Muscle of back (tissue), 11 donors: Measurements from ENCODE around the gene LYL1. TPM values are rescaled to one million over a fixed set of nuclear protein-coding genes. Genes with fewer than 3 reads are reported as not detected.

Experiments
- DNase-seq, 3 donors: peaks; one replicate each; pipeline versions ENCODE4 v3.0.0 to v3.0.0-alpha.2; 2013
- polyA plus RNA-seq, 10 donors: library from polyadenylated mRNA; unstranded; fragments of 120-200 nt; gene quantifications; one replicate each; pipeline ENCODE4 v1.2.1, GENCODE V29; 2013; ENCODE audit not compliant: insufficient read length in 10 of 10

The LYL1 gene
- polyA plus RNA-seq, 10 donors = 2.4 to 7.4 (median 4.1) TPM

GRCh38 chr19:13076320-13076719 lies 26.3 kb downstream of the LYL1 start:
- DNase-seq = no peak

DNA sequence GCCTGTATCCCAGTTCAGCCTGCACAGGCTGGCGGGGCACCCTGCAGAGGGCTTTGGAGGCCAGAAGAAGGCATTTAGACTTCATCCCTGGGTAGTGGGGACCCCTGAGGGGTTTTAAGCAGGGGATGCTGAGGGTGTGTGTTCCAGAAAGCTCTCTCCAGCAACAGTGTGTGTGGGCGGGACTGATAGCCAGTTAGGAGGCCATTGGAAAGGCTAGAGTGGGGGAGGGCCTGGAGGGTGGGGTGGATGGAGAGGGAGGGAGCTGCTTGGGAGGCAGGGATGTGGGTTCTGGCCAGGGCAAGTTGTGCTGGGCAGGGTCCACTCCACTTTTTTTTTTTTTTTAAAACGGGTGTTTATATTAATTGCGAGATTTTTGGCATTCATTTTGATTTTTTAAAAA lies 28.3 kb downstream of the LYL1 start:
- DNase-seq = no peak

DNA sequence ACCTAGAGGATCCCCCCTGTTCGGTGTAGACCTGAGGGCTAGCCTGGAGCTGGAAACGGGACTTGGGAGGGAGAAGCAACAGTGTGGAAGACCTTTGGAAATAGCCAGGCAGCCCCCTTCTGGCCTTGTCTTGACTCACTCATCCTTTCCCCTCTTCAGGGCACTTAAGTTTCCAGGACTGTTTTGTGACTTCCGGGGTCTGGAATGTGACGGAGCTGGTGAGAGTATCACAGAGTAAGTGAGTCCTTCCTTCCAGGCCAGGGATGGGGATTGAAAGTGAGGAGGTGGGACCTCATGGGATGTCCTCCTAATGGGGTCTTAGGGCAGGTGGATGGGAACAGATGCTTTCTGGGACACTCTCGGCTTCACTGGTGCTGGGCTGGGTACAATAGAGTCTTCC lies 29.4 kb downstream of the LYL1 start:
- DNase-seq = no peak

DNA sequence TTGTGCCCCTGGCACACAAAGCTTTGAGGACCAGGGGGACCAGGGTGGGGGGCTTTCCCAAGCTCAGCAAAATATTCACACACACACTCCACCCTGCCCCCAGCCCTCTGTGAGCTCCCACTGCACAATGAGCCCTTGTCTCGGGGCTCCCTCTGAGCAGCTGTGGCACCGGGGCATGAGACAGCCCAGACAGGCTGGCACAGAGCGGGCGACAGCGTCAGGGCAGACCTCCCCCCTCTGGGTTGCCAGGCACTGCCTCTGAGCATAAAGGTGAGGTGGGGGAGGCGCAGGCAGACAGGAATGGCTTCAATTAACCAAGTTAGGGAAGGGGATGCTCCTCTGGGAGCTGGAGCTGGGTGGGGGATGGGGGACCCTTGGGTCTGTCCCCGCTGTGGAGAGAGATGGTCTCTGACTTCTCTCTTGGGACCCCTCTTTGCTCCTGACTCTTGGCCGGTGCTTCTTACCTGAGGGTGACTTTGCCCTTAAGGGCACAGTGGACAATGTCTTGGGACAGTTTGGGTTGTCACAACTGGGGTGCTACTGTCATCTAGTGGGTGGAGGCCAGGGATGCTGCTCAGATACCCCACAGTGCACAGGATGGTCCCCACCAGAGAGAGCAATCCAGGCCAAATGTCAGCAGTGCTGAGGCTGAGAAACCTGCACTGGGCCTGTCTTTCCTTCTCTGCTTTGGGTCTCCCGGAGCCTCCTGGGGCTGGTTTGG lies 30.3 kb downstream of the LYL1 start:
- DNase-seq = no peak

- no peak for DNase-seq
Observed at GRCh38 chr19:13071444-13072187, 31.0 kb downstream of the LYL1 start.

DNA sequence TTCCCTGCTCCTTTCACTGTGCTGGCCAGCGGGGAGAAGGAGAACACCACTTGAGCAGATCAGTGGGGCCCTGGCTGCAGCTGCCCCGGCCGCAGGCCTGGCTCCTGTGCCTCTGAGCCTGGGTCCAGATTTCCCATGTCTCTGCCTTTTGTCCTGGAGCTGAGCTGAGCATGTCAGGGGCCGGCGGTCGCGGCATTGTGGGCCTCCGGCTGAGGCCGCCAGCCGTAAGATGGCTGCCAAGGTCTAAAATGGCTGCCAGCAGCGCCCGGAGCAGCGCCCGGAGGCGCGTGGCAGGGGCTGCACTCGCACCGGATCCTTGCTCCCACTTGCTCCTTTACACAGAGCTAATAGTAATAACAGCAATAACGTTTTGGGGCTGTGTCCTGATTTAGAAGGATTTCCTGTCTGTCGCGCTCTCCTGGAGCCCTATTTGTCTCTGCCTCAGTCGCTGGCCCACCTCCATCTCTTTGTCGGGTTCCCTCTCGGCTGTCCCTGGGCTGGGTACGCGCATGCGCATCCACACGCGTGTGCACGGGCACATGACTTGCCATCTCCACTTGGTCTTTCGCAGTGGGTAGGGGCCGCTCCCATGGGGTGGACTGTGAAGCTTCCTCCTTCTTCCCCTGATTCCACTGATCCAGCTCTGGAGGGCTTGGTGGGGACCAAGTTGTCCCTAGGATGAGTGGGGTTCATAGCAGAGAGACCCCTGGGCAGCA lies 32.1 kb downstream of the LYL1 start:
- no peak for DNase-seq

- DNase-seq = no peak
Observed at GRCh38 chr19:13069415-13070359, 33.0 kb downstream of the LYL1 start.

DNA sequence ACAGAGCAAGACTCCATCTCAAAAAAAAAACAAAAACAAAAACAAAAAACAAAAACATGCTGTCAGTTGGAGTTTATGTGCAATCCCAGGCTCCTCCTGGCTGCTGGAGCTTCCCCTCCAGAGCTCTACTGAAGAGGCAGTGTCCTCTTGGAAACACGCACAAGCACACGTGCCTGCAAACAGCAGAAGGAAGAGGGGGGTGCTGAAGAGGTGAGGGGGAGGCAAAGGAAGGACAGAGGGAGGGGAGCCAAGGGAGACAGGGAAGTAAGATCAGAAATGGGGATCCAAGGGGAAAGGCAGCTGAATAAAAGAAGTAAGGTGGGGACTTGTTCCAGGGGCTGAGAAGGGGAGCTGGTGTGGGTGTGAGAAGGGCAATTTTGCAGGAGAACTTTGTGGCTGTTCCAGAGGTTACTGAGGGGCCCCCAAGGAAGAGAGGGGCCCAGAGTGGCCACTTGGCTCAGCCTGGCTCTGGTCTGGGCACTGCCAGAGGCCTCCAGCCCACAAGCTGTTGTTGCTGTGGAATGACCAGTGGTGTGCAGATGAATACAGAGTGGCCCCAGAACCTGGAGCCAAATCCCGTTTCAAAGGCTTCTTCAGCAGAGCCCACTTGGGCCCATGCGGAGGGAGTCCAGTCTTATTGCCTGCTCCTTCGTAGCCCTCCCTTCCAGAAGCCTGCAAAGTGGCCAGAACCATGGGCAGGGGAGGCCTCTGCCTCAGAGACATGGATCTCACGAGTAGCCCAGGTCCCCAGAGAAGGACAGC lies 34.4 kb downstream of the LYL1 start:
- peak in 1 of 3 donors; percentile 78 for DNase-seq

- no peak for DNase-seq
Observed at GRCh38 chr19:13066933-13067807, 35.5 kb downstream of the LYL1 start.

DNA sequence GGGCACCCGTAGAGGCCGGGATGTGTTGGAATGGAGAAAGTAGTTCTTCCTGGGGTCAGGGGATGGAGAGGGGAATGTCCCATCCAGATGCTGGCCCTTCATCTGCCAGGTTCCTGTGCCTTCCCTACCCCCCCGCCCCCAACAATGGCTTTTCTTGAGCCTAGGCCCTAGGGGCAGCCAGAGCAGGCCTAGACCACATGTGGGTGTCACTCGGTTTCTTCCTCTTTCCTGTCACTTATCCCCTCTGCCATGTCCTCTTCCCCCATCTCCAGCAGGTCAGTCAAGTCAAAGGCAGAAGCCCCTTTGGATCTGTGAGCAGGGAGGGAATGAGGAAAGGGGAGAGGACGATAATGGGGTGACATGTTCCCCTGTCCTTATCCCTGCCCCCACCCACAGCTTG lies 36.4 kb downstream of the LYL1 start:
- no peak for DNase-seq

DNA sequence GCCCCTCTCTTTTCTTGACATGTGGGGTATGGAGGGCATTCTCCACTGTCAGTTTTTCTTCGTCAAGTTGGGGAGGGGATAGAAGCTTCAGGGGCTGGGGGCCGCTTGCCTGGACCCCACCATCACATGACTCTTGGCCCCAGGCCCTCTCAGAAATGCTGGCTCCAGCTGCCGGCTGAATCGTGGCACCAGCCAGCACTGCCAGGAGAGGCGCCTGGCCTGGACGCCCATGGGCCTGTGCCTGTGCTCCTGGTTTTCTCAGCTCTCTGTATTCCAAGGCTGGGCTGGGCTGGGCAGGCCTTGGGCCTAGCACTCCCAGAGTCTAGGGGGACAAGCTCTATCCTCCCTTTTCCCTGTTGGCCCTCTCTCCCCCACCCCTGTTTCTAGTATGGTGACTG lies 38.6 kb downstream of the LYL1 start:
- no peak for DNase-seq

GRCh38 chr19:13063461-13064091 lies 39.1 kb downstream of the LYL1 start:
- DNase-seq = no peak

DNA sequence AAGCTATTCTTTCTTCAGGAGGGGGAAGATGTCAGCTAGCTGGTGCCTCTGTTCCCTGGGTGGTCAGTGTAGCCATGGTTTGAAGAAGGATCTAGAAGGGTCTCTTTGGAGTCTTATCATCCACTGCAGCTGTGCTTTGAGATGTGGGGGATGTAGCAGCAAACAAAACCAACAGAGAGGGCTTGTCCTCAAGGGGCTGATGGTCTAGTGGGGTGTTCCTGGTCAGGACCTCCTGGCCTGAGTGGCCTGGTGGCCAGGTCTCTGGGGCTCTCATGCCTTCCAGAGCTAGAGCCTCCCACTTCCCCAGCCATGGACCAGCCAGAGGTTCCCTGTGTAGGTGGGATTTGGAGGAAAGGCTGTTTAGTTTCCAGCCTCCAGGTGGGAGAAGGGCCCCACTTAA lies 40.3 kb downstream of the LYL1 start:
- no peak for DNase-seq

DNA sequence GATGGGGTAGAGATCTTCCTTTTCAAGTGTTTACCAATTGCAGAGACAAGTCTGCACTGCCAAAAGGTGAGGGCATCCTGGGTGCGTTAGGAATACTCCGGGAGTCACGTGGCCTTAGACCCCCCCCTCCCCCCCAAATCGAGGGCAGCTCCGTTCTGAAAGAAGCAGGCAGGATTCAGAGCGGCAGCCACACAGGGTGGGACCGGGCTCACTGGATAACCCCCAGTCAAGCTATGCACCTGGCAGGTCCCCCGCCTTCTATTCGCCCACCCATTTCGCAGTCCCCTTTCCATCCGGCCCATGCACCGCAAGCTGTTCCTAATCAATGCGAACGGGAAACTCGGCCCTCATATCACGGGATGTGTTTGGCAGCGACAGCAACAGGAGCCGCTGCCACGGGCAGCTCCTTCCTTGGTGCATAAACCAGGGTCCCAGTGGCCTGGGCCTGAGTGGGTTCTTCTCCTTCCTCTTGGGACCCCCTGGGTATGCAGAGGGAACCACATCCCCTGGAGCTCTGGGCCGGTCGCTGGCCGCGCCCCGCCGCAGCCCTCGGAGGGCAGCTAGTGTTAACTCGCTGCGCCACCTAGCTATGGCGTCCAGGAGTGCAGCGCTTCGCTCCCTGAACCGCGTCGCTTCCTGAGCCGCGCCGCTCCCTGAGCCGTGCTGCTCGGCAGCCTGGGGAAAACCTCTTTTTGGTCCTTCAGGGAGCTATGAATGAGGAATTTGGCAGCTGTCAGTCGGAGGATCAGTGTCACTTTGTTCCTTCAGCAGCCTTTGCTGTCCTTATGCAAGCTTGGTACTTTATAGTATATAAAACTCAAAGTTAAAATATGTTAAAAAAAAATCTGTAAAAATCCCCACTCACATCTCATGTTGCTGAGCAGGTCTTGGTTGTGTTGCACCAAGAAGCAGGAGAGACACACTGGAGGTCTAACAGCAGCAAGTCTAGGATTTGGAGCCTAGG lies 41.4 kb downstream of the LYL1 start:
- peak; percentile 77 to 96 (median 90) for DNase-seq

DNA sequence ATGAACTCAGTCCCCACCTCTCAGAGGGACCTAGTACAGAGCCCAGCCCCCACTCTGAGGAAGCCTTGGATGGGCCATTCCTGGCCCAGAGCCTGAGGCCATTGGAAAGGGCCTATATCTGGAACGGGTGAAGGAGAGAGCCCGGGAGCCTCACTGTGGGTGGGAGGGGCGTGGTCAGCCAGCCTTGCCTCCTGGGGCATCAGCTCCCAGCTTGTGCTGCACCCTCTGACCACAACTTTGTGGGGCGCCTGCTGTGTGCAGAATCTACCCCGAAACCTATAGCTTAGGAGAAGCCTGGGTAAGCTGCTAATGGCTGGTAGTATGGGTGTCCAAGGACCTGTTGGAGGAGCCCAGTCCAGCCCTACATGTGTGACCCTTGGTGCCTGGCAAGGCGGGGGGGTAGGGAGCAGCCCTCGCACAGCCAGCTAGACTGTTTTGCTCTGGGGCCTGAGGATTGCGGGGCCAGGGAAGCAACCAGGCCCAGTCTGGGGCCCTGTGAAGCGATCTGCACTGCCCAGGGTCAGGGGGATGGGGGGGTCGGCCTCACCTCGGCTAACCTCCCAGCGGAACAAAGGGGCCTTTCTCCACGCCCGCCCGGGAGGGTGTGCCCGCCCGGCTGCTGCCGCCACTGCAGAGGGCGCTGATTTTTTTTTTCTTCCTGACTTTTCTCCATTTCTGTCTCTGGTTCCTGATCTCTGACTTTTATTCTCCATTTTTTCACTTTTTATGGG lies 42.3 kb downstream of the LYL1 start:
- peak in 1 of 3 donors; percentile 68 for DNase-seq

DNA sequence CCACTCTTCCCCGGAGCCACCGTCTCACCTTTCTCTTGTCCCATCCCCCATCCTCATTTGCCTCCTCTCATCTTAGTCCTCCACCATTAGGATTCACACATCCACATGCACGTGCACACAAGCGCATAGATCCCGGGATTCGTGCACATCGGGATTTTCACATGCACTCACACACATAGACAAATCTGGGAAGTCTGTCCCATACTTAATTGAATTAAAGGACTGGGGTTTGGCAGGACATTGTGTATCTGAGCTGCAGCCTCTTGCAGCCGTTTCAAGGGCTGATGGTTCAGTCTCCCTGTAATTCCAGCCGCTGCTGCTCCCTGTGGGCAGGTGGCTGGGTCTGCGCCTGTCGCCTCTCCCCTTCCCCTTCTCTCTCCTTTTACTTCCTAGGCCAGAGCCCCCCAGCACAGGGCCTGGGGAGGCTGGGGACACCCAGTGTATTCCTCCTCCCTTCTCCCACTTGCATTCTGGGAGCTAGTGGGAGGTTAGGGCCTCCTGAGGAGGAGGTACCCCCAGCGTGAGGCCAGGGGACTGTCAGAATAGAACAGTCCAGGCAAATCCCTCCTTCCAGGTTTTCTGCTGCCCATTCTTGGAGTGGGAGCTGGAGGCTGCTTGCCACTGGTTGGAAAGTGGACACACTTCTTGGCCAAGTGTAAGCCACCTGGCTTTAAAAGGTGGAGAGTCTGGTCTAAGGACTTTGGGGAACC lies 43.6 kb downstream of the LYL1 start:
- peak in 2 of 3 donors; percentile 63 to 88 for DNase-seq

- DNase-seq = peak in 1 of 3 donors; percentile 81
Observed at GRCh38 chr19:13057744-13058143, 44.9 kb downstream of the LYL1 start.
